Spleen (tissue), 7 donors: ENCODE measurements around the gene SH2D7.

Experiments
- POLR2A ChIP-seq, 3 donors: fragments of 450-650 bp; IDR thresholded peaks; one replicate each; pipeline ENCODE4 v1.5.1; 2017; ENCODE audit warnings: antibody characterized with exemption in 3 of 3, mild to moderate bottlenecking in 1 of 3
- POLR2AphosphoS5 ChIP-seq, 3 donors: sonication (generic); formaldehyde crosslinking; IDR thresholded peaks; one replicate each; pipeline ENCODE4 v1.5.1; 2017; ENCODE audit warnings: antibody characterized with exemption in 3 of 3
- TF ChIP-seq, protein P1 (sequence below), 11 experiments: fragments of 200-600 bp in 7 of 11; fragments of 450-650 bp in 4 of 11; sonication (generic) in 4 of 11; IDR thresholded peaks in 8 of 11; conservative IDR thresholded peaks in 3 of 11; 1 replicate in 7 of 11; 2 replicates in 4 of 11; pipeline versions ENCODE4 v1.4.0 to v1.8.0; 2016 to 2021; ENCODE audit warnings: antibody characterized with exemption in 11 of 11, inconsistent platforms in 4 of 11, mild to moderate bottlenecking in 1 of 11
- donor health status: DM: no; HTN: no; CAD: no; lungs with moderate emphysema.
- donor health status: DM: no; HTN: no; CAD: no.
- donor health status: DM: no; HTN: no; CAD: no.

DNA sequence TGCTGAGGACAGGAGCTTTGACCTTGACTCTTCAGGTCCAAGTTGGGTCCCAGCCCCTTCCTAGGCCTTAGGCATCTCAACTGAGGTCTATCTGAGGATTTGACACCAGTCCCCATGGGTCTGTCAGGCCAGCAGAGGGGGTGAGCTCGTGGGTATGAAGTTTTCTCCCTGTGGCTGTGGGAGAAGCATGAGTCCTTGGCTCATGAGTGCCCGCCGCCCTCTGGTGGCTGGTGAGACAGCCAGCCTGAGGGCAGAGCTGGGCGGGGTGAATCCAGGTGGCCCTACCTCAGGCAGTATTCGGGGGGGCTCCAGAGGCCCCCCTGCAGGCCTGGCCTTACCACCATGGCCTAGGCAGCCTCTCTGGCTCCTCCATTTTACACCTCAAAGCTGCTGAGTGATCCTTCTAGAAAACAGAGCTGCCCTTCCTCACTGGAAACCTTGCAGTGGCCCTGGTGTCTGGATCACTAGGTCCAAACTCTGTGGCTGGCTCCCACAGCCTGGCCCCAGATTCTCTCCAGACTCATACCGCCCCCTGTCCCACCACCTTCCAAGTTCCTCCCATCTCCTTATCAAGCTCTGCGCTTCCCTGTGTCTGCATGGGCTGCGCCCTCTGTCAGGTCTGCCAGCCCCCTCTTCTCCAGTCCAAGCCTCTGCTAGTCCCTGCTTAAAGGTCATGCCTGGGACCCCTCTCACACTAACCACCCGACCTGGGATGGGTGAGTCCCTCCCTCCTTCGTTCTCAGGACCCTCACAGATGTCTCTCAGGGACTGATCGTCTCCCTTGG lies 16.1 kb downstream of the SH2D7 start:
- TF ChIP-seq, protein P1, sequence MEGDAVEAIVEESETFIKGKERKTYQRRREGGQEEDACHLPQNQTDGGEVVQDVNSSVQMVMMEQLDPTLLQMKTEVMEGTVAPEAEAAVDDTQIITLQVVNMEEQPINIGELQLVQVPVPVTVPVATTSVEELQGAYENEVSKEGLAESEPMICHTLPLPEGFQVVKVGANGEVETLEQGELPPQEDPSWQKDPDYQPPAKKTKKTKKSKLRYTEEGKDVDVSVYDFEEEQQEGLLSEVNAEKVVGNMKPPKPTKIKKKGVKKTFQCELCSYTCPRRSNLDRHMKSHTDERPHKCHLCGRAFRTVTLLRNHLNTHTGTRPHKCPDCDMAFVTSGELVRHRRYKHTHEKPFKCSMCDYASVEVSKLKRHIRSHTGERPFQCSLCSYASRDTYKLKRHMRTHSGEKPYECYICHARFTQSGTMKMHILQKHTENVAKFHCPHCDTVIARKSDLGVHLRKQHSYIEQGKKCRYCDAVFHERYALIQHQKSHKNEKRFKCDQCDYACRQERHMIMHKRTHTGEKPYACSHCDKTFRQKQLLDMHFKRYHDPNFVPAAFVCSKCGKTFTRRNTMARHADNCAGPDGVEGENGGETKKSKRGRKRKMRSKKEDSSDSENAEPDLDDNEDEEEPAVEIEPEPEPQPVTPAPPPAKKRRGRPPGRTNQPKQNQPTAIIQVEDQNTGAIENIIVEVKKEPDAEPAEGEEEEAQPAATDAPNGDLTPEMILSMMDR (IDR thresholded peaks at IDR 0.05 in 8 of 11, conservative IDR thresholded peaks at IDR 0.05 in 3 of 11) = peak; percentile 94 to 99 (median 97)
- TF ChIP-seq POLR2A (IDR thresholded peaks at IDR 0.05) (no peak), POLR2AphosphoS5 (IDR thresholded peaks at IDR 0.05) (peak; percentile 59 to 72 (median 69))
